OCI-LY1 (cell line): ENCODE measurements around the gene SENP1.

Experiments
- H2AFZ ChIP-seq: fragments of 200-600 bp; sonication (generic), shearing (Covaris generic); 2 replicates; pipeline ENCODE4 v1.6.0; 2014; ENCODE audit warnings: antibody characterized with exemption, mild to moderate bottlenecking, low read length
- H3F3A ChIP-seq: fragments of 200-600 bp; sonication (generic), shearing (Covaris generic); 2 replicates; pipeline ENCODE4 v1.6.0; 2014; ENCODE audit warnings: mild to moderate bottlenecking, antibody characterized with exemption, low read length, moderate library complexity; ENCODE audit not compliant: insufficient read depth
- H3K27ac ChIP-seq: fragments of 200-600 bp; sonication (generic); 2 replicates; pipeline ENCODE4 v1.5.1; 2014; ENCODE audit warnings: low read length, mixed run types, mild to moderate bottlenecking, low read depth; ENCODE audit not compliant: poor library complexity, severe bottlenecking
- H3K27me3 ChIP-seq: fragments of 200-600 bp; sonication (generic); 2 replicates; pipeline ENCODE4 v1.6.0; 2014; ENCODE audit warnings: antibody characterized with exemption, mild to moderate bottlenecking, low read length, moderate library complexity; ENCODE audit not compliant: insufficient read depth
- H3K36me3 ChIP-seq: fragments of 200-600 bp; sonication (generic); 2 replicates; pipeline ENCODE4 v1.6.1; 2014; ENCODE audit warnings: mild to moderate bottlenecking, antibody characterized with exemption, low read length, moderate library complexity, mixed read lengths; ENCODE audit not compliant: insufficient read depth
- H3K4me1 ChIP-seq: fragments of 200-600 bp; sonication (generic); 2 replicates; pipeline ENCODE4 v1.5.1; 2014; ENCODE audit warnings: mild to moderate bottlenecking, low read length, moderate library complexity; ENCODE audit not compliant: insufficient read depth, severe bottlenecking
- H3K4me2 ChIP-seq: fragments of 200-600 bp; sonication (generic), shearing (Covaris generic); 2 replicates; pipeline ENCODE4 v1.6.1; 2014; ENCODE audit warnings: low read length
- H3K4me3 ChIP-seq: fragments of 200-600 bp; sonication (generic); 2 replicates; pipeline ENCODE4 v1.5.1; 2014; ENCODE audit warnings: low read length, low read depth, mild to moderate bottlenecking, mixed read lengths; ENCODE audit not compliant: poor library complexity, severe bottlenecking
- H3K79me2 ChIP-seq: fragments of 200-600 bp; shearing (Covaris generic); 2 replicates; pipeline ENCODE4 v1.6.1; 2016; ENCODE audit warnings: mixed run types, low read length, mixed read lengths; ENCODE audit not compliant: insufficient read depth
- H3K9ac ChIP-seq: fragments of 200-600 bp; sonication (generic), shearing (Covaris generic); 2 replicates; pipeline ENCODE4 v1.6.1; 2014; ENCODE audit warnings: mild to moderate bottlenecking, low read length, mixed read lengths
- H3K9me2 ChIP-seq: fragments of 200-600 bp; sonication (generic), shearing (Covaris generic); 2 replicates; pipeline ENCODE4 v1.6.1; 2014; ENCODE audit warnings: low read depth, mild to moderate bottlenecking, low read length, mixed read lengths
- H3K9me3 ChIP-seq: fragments of 200-600 bp; shearing (Covaris generic); 2 replicates; pipeline ENCODE4 v1.6.1; 2014; ENCODE audit warnings: low read length, mixed read lengths
- H4K20me1 ChIP-seq: fragments of 200-600 bp; sonication (generic), shearing (Covaris generic); 2 replicates; pipeline ENCODE4 v1.6.0; 2016; ENCODE audit warnings: mild to moderate bottlenecking, low read length; ENCODE audit not compliant: insufficient read depth
- EZH2 ChIP-seq: fragments of 200-600 bp; sonication (generic), shearing (Covaris generic); IDR thresholded peaks from 2 replicates; pipeline ENCODE4 v1.8.0; 2017; ENCODE audit warnings: borderline replicate concordance, mixed run types, mild to moderate bottlenecking, antibody characterized with exemption, low read length, moderate library complexity, mixed read lengths
- TF ChIP-seq, protein P1 (sequence below): fragments of 200-600 bp; sonication (generic), shearing (Covaris generic); IDR thresholded peaks from 2 replicates; pipeline ENCODE4 v1.5.1; 2017; ENCODE audit warnings: mild to moderate bottlenecking, antibody characterized with exemption, low read length, moderate library complexity, mixed read lengths

Gene SENP1

DNA sequence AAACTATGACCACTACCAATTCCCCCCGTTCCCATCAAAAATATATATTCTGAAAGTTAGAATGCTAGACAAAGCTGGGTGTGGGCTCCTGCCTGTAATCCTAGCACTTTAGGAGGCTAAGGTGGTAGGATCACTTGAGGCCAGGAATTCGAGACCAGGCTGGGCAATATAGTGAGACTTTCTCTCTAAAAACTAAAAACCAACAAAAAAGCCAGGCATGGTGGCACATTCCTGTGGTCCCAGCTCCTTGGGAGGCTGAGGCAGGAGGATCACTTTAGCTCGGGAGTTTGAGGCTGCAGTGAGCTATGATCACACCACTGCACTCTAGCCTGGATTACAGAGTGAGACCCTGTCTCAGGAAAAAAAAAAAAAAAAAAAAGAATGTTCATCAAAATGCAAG, 52.8 kb downstream of the SENP1 start:
- H3K9ac ChIP-seq, result no peak overlapping the region
- H3K36me3 ChIP-seq, result peaks cover 28% of the 10 kb centered on the region
- no peak overlapping the region for H2AFZ ChIP-seq
- no peaks in the 10 kb centered on the region for H3K9me2 ChIP-seq
- no peaks in the 10 kb centered on the region for H3K79me2 ChIP-seq
- no peaks in the 10 kb centered on the region for H3K9me3 ChIP-seq
- H3K4me1 ChIP-seq, result no peaks in the 10 kb centered on the region
- no peak for TF ChIP-seq EZH2
- TF ChIP-seq, protein P1, sequence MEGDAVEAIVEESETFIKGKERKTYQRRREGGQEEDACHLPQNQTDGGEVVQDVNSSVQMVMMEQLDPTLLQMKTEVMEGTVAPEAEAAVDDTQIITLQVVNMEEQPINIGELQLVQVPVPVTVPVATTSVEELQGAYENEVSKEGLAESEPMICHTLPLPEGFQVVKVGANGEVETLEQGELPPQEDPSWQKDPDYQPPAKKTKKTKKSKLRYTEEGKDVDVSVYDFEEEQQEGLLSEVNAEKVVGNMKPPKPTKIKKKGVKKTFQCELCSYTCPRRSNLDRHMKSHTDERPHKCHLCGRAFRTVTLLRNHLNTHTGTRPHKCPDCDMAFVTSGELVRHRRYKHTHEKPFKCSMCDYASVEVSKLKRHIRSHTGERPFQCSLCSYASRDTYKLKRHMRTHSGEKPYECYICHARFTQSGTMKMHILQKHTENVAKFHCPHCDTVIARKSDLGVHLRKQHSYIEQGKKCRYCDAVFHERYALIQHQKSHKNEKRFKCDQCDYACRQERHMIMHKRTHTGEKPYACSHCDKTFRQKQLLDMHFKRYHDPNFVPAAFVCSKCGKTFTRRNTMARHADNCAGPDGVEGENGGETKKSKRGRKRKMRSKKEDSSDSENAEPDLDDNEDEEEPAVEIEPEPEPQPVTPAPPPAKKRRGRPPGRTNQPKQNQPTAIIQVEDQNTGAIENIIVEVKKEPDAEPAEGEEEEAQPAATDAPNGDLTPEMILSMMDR, result no peak
- no peak overlapping the region for H3K4me2 ChIP-seq
- H3K4me3 ChIP-seq, result no peak overlapping the region
- H3K27me3 ChIP-seq, result no peaks in the 10 kb centered on the region
- H3K27ac ChIP-seq, result no peak overlapping the region
- H3F3A ChIP-seq, result no peaks in the 10 kb centered on the region
- H4K20me1 ChIP-seq, result no peaks in the 10 kb centered on the region

DNA sequence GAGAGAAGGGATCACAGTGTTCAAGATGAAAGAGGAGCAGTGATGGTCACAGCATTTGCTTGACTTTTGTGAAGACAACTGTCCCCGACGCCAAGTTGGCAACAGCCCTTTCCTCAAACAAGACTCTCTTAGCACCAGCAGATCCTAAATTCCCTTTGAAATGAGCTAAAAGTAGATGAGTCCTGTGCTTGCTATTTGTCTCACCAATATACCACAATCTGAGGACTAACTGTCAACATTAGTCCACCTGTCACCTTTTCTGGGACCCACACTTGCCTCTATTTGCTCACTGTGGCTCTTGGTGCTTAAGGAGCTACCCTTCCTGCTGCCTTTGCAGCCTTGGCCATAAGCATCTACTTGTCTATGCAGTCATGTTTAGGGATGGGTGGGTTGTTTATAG, 54.2 kb downstream of the SENP1 start:
- no peak overlapping the region for H3K9ac ChIP-seq

DNA sequence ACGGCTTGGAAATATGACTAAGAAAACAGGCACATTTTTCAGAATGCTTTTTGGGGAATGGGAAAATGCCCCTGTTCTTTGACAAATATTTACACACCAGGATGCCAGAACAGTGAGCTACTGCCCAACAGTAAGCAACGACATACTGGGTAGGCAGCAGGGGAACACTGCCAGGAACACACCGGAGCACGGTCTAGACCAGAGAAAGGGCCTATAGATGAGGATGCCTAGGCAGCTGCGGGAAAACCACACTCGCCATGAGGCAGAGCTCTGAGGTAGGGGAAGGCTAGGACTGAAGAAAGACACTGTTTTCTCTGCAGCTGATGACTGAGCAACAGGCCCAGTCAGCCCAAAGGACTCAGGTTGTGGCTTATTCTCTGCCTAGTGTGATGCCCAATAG, 55.7 kb downstream of the SENP1 start:
- no peaks in the 10 kb centered on the region for H4K20me1 ChIP-seq
- H3F3A ChIP-seq, result no peaks in the 10 kb centered on the region
- no peaks in the 10 kb centered on the region for H3K9me3 ChIP-seq
- H3K9ac ChIP-seq, result no peak overlapping the region
- no peak overlapping the region for H3K4me3 ChIP-seq
- TF ChIP-seq, protein P1, result no peak
- no peak for TF ChIP-seq EZH2
- H3K27ac ChIP-seq, result no peak overlapping the region
- no peaks in the 10 kb centered on the region for H3K4me1 ChIP-seq
- no peak overlapping the region for H2AFZ ChIP-seq
- no peak overlapping the region for H3K4me2 ChIP-seq
- H3K36me3 ChIP-seq, result peaks cover 54% of the 10 kb centered on the region
- no peaks in the 10 kb centered on the region for H3K9me2 ChIP-seq
- H3K27me3 ChIP-seq, result no peaks in the 10 kb centered on the region
- H3K79me2 ChIP-seq, result no peaks in the 10 kb centered on the region

More for the DNA sequence above, 54.2 kb downstream of the SENP1 start:
- Histone ChIP-seq H3K79me2 (no peaks in the 10 kb centered on the region), H3K4me2 (no peak overlapping the region), H3K4me3 (no peak overlapping the region), H3F3A (no peaks in the 10 kb centered on the region), H2AFZ (no peak overlapping the region), H3K9me3 (no peaks in the 10 kb centered on the region), H4K20me1 (no peaks in the 10 kb centered on the region), H3K27me3 (no peaks in the 10 kb centered on the region), H3K4me1 (no peaks in the 10 kb centered on the region), H3K27ac (no peak overlapping the region), H3K36me3 (peaks cover 43% of the 10 kb centered on the region), H3K9me2 (no peaks in the 10 kb centered on the region)
- no peak for TF ChIP-seq EZH2
- TF ChIP-seq, protein P1, result no peak
